B cell (primary cell): ENCODE results near the gene ANKHD1. TPM values are rescaled to one million over a fixed set of nuclear protein-coding genes. Genes with fewer than 3 reads are reported as not detected.
A peak's percentile ranks its signal among the peaks of the same experiment; 100 is the strongest.

ENCODE experiments used
- ATAC-seq: fragments of 200-7000 bp; cut with Tn5 transposase; one replicate; pipeline ENCODE4 v1.10.0; 2021; ENCODE audit warnings: low read depth, mild to moderate bottlenecking, moderate number of reproducible peaks, moderate library complexity
- CTCF ChIA-PET: fragments of 350-600 bp; sonication (Branson Sonifier 250); formaldehyde crosslinking; loops from one replicate; lab custom pipeline; 2021; ENCODE audit warnings: antibody characterized with exemption, inconsistent platforms; lab: Charles Lee
- POLR2A ChIA-PET: fragments of 350-600 bp; sonication (Branson Sonifier 250); formaldehyde crosslinking; loops from one replicate; lab custom pipeline; 2021; ENCODE audit warnings: antibody characterized with exemption; lab: Charles Lee
- DNase-seq: peaks from one replicate; pipeline ENCODE4 v3.0.0; 2013
- H2AFZ ChIP-seq: 2 replicates; pipeline ENCODE4 v1.6.1; 2012; ENCODE audit warnings: mild to moderate bottlenecking, low read depth, low read length; ENCODE audit not compliant: insufficient read depth, poor library complexity, severe bottlenecking
- H3K27ac ChIP-seq, 2 donors: 1 replicate in 1 of 2; 2 replicates in 1 of 2; pipeline ENCODE4 v1.5.1; 2012 to 2013; ENCODE audit warnings: low read length in 2 of 2, mild to moderate bottlenecking in 2 of 2, moderate library complexity in 1 of 2
- H3K27me3 ChIP-seq, 4 experiments: fragments of 200-600 bp in 1 of 4; sonication (generic) in 1 of 4; replicated peaks in 1 of 4; 1 replicate in 2 of 4; 2 replicates in 2 of 4; pipeline versions ENCODE4 v1.6.1 to v1.7.0; 2013 to 2016; ENCODE audit warnings: low read length in 3 of 4, mild to moderate bottlenecking in 2 of 4, mixed read lengths in 1 of 4, moderate library complexity in 1 of 4; ENCODE audit not compliant: insufficient read depth in 4 of 4, control insufficient read depth in 3 of 4; ENCODE audit errors: control extremely low read depth in 1 of 4
- H3K36me3 ChIP-seq, 2 experiments: replicated peaks in 1 of 2; 1 replicate in 1 of 2; 2 replicates in 1 of 2; pipeline versions ENCODE4 v1.6.1 to v1.7.1; 2013; ENCODE audit warnings: low read length in 1 of 2; ENCODE audit not compliant: insufficient read depth in 2 of 2, control insufficient read depth in 1 of 2; ENCODE audit errors: control extremely low read depth in 1 of 2, extremely low read depth in 1 of 2
- H3K4me1 ChIP-seq, 2 donors: fragments of 200-600 bp in 1 of 2; sonication (generic) in 1 of 2; 1 replicate in 1 of 2; 2 replicates in 1 of 2; pipeline versions ENCODE4 v1.5.1 to v1.6.1; 2013 to 2017; ENCODE audit warnings: low read length in 2 of 2; ENCODE audit not compliant: control insufficient read depth in 2 of 2, insufficient read depth in 2 of 2
- H3K4me2 ChIP-seq: replicated peaks from 2 replicates; pipeline ENCODE3; 2012; ENCODE audit warnings: mild to moderate bottlenecking, low read depth, low read length; ENCODE audit not compliant: poor library complexity, severe bottlenecking
- H3K4me3 ChIP-seq, 5 experiments: fragments of 200-600 bp in 1 of 5; sonication (generic) in 1 of 5; 1 replicate in 3 of 5; 2 replicates in 2 of 5; pipeline versions ENCODE4 v1.5.1 to v1.7.0; 2011 to 2016; ENCODE audit warnings: low read length in 4 of 5, mild to moderate bottlenecking in 4 of 5, low read depth in 2 of 5, control low read depth in 1 of 5, moderate library complexity in 1 of 5; ENCODE audit not compliant: insufficient read depth in 1 of 5; ENCODE audit errors: control extremely low read depth in 1 of 5, extremely low read depth in 1 of 5
- H3K79me2 ChIP-seq: fragments of 200-600 bp; sonication (generic); one replicate; pipeline ENCODE4 v1.6.0; 2016; ENCODE audit warnings: low read length; ENCODE audit not compliant: control insufficient read depth, insufficient read depth
- H3K9ac ChIP-seq: fragments of 200-600 bp; sonication (generic); 2 replicates; pipeline ENCODE4 v1.6.1; 2017; ENCODE audit warnings: mild to moderate bottlenecking, low read length, moderate library complexity
- H3K9me3 ChIP-seq, 3 donors: one replicate each; pipeline versions ENCODE4 v1.6.1 to v1.7.1; 2013; ENCODE audit warnings: low read length in 2 of 3; ENCODE audit not compliant: control insufficient read depth in 2 of 3, insufficient read depth in 1 of 3; ENCODE audit errors: control extremely low read depth in 1 of 3
- H4K20me1 ChIP-seq: 2 replicates; pipeline ENCODE4 v1.6.0; 2012; ENCODE audit warnings: mild to moderate bottlenecking, low read length; ENCODE audit not compliant: insufficient read depth, control insufficient read depth, poor library complexity, severe bottlenecking
- H3K27ac Mint-ChIP-seq: one replicate; pipeline ENCODE4 v1.8.0; 2021; ENCODE audit warnings: mixed read lengths
- H3K27me3 Mint-ChIP-seq: one replicate; pipeline ENCODE4 v1.8.0; 2021; ENCODE audit warnings: mixed read lengths
- H3K4me1 Mint-ChIP-seq: one replicate; pipeline ENCODE4 v1.8.0; 2021; ENCODE audit warnings: mixed read lengths
- H3K4me3 Mint-ChIP-seq: one replicate; pipeline ENCODE4 v1.8.0; 2021; ENCODE audit warnings: mixed read lengths
- H3K9me3 Mint-ChIP-seq: one replicate; pipeline ENCODE4 v1.8.0; 2022; ENCODE audit warnings: mixed read lengths; ENCODE audit not compliant: insufficient read depth
- EZH2 ChIP-seq: IDR thresholded peaks from 2 replicates; pipeline ENCODE4 v1.6.1; 2012; ENCODE audit warnings: borderline replicate concordance, low read depth, mild to moderate bottlenecking, moderate library complexity, low read length; ENCODE audit not compliant: insufficient read depth, poor library complexity, severe bottlenecking
- WGBS: methylation state at CpG from one replicate; pipeline ENCODE4 v1.1.5; 2013; ENCODE audit warnings: missing lambda C conversion rate; ENCODE audit not compliant: insufficient coverage; 5-methylcytosine and 5-hydroxymethylcytosine counted together
- intact Hi-C: fragments of 100-400 bp; cut with micrococcal nuclease; formaldehyde crosslinking; loops from one replicate; pipeline ENCODE4 v1.10.0; 2022
- polyA plus RNA-seq: library from polyadenylated mRNA; depleted of rRNA; stranded (reverse); fragments of >200 nt; gene quantifications from 2 replicates; pipeline ENCODE4 v1.2.3, GENCODE V29; 2012
- total RNA-seq, 2 donors: library from RNA; stranded (reverse); fragments of 120-200 nt in 1 of 2; gene quantifications; 1 replicate in 1 of 2; 2 replicates in 1 of 2; pipeline versions ENCODE4 v1.2.3 to v1.2.4, GENCODE V29; 2013 to 2022
- TF ChIP-seq, protein P1 (sequence below): fragments of 200-600 bp; IDR thresholded peaks from one replicate; pipeline ENCODE4 v1.8.0; 2022; ENCODE audit warnings: antibody characterized with exemption, mild to moderate bottlenecking

ANKHD1 gene
- total and polyA plus RNA-seq, 2 donors (not counting 1 experiment from before 2014, with no cell fraction given) = 96.3 to 246 TPM

DNA sequence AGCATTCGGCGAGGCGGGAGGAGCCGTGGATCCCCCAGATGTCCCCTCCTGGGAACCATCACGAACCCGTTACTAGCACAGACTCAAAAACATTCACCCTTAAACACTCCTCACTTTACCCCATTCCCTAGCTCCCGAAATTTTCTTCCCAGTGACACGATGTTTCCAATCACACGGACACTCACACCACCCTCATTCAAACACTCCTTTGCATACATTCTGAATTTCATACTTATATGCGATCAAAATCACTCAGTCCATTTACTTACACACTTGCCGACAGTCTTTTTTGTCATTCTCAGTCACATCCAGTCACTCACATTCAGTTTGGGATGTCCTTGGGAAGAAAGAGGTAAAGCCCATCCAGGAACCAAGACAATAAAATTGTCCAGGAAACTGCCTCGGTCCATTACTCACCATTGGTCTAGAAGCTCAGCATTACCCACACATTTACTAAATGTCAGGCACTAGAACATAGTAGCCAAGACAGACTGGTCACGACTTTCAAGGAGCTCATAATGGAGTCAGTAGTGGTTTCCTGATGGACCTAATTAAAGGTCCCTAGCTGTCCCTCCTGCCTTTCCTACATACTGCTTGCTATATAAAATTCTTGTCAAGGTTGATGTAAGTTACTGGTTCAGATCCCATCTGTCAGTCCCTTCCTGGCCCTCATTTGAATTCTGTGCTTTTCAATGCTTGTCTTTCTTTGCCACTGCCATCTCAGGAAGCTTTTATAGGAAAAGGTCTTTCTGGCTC is 163.6 kb downstream of the ANKHD1 start:
- 3% methylated on average over 6 of the region's 13 CpGs for WGBS
- no peaks in the 10 kb centered on the region for H3K9me3 Mint-ChIP-seq
- TF ChIP-seq, protein P1, sequence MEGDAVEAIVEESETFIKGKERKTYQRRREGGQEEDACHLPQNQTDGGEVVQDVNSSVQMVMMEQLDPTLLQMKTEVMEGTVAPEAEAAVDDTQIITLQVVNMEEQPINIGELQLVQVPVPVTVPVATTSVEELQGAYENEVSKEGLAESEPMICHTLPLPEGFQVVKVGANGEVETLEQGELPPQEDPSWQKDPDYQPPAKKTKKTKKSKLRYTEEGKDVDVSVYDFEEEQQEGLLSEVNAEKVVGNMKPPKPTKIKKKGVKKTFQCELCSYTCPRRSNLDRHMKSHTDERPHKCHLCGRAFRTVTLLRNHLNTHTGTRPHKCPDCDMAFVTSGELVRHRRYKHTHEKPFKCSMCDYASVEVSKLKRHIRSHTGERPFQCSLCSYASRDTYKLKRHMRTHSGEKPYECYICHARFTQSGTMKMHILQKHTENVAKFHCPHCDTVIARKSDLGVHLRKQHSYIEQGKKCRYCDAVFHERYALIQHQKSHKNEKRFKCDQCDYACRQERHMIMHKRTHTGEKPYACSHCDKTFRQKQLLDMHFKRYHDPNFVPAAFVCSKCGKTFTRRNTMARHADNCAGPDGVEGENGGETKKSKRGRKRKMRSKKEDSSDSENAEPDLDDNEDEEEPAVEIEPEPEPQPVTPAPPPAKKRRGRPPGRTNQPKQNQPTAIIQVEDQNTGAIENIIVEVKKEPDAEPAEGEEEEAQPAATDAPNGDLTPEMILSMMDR = no peak
- no peak for TF ChIP-seq EZH2
- Histone ChIP-seq H2AFZ (peak overlapping the region; percentile 95), H3K9ac (peak overlapping the region; percentile 93), H3K79me2 (peaks cover 21% of the 10 kb centered on the region), H3K27ac (peak overlapping the region; percentile 91 to 92), H3K9me3 (no peaks in the 10 kb centered on the region), H3K27me3 (no peaks in the 10 kb centered on the region), H3K36me3 (peaks cover 0 to 27% of the 10 kb centered on the region in 2 experiments), H3K4me3 (peak overlapping the region; percentile 71 to 95 (median 91)), H4K20me1 (no peaks in the 10 kb centered on the region), H3K4me1 (peaks cover 33 to 44% of the 10 kb centered on the region in 2 donors), H3K4me2 (peak overlapping the region; percentile 94)
- ChIA-PET POLR2A (interaction anchor here (3.7 kb wide), 1 partner anchor 17 kb away, joined by 15 read pairs; the partner anchor contains the start of gene EIF4EBP3), CTCF (interaction anchor here (0.7 to 4.6 kb wide), 2 partner anchors 17 to 69 kb away, joined by 4 to 18 read pairs; partner anchors contain the start of gene EIF4EBP3)
- H3K4me3 Mint-ChIP-seq = peak overlapping the region; percentile 90
- H3K27ac Mint-ChIP-seq = peak overlapping the region; percentile 97
- DNase-seq (no peak), ATAC-seq (no peak)
- no peaks in the 10 kb centered on the region for H3K27me3 Mint-ChIP-seq
- intact Hi-C loops = loop anchor here (2.0 to 10.0 kb wide), 3 partner anchors 146 to 760 kb away; partner anchors contain the start of genes PFDN1 and TAF7
- peaks cover 56% of the 10 kb centered on the region for H3K4me1 Mint-ChIP-seq

DNA sequence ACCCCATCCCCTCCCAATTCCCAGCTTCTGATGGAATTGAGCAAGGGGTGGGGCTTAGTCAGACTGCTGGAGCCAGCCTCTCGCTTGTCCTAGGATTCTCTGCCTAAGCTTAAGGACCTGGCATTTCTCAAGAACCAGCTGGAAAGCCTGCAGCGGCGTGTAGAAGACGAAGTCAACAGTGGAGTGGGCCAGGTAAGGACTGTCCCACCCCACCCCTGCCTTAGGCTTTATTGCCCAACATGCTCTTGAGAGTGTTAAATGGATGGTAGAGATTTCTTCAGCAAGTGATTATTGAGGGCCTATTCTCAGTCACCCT is 164.1 kb downstream of the ANKHD1 start:
- peak overlapping the region; percentile 94 for H3K4me2 ChIP-seq
- 100% methylated on average over 3 of the region's 4 CpGs for WGBS

More for the DNA sequence above, 164.1 kb downstream of the ANKHD1 start:
- intact Hi-C loops = loop anchor here (2.0 to 10.0 kb wide), 3 partner anchors 145 to 759 kb away; partner anchors contain the start of genes PFDN1 and TAF7
- ATAC-seq = no peak
- ChIA-PET POLR2A (interaction anchor here (3.7 kb wide), 1 partner anchor 18 kb away, joined by 15 read pairs; the partner anchor contains the start of gene EIF4EBP3), CTCF (interaction anchor here (0.7 to 4.6 kb wide), 2 partner anchors 18 to 69 kb away, joined by 4 to 18 read pairs; partner anchors contain the start of gene EIF4EBP3)
- Histone ChIP-seq H4K20me1 (no peaks in the 10 kb centered on the region), H3K9ac (peak overlapping the region; percentile 93), H3K4me1 (peaks cover 33 to 46% of the 10 kb centered on the region in 2 donors), H3K9me3 (no peaks in the 10 kb centered on the region), H2AFZ (no peak overlapping the region), H3K4me3 (peak overlapping the region in 1 of 5 experiments; percentile 82), H3K27me3 (no peaks in the 10 kb centered on the region), H3K79me2 (peaks cover 21% of the 10 kb centered on the region), H3K36me3 (peaks cover 0 to 27% of the 10 kb centered on the region in 2 experiments), H3K27ac (peak overlapping the region in 1 of 2 donors; percentile 92)
- TF ChIP-seq EZH2 = no peak
- TF ChIP-seq, protein P1 = no peak
- Mint-ChIP-seq H3K9me3 (no peaks in the 10 kb centered on the region), H3K4me1 (peaks cover 58% of the 10 kb centered on the region), H3K27ac (peak overlapping the region; percentile 97), H3K4me3 (peak overlapping the region; percentile 90), H3K27me3 (no peaks in the 10 kb centered on the region)
- DNase-seq = no peak
